GM03348 (cell line): Measurements from ENCODE around the gene UNC93B1.
"Not testable (repeated sequence)": the region's sequence is repeated elsewhere in the genome, so short reads cannot be mapped to it uniquely, and the experiment has no call there.

Experiments
- DNase-seq: peaks from one replicate; pipeline ENCODE4 v3.0.0; 2012; ENCODE audit warnings: low spot score

UNC93B1 gene

DNA sequence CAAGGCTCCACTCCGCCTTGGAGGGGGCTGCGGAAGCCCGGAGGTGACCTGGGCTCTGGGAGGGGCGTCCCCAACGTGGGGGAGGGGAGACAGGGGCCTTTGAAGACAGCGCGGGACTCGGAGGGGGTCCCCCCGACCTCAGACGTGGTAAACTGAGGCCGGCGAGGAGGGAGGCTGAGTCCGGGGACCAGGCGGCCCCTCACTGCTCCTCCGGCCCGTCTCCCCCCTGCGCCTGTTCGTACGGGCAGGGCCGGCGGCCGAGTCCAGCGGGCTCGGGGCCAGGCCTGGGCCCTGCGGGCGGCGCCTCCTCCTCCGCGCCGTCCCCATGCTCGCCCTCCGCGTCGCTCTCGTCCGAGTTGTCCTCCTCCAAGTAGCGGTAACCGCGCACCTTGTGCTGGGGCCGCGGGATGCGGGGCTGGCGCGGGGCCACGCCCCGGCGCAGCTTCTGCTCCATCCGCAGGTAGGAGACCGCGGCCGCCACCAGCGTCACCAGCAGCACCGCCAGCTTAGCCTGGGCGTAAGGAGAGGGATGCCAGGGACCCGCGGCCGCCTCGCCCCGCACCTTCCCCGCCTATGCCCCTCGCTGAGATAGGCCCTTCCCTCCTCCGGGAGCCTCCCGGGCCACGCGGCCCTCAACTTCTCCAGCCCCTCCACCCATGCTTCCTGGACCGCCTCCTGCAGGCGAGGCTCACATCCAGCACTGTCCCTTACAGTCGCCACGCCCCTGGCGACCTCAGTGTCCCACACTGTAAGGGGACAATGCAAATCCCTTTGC lies 12.4 kb downstream of the UNC93B1 start:
- not testable (repeated sequence) for DNase-seq

DNA sequence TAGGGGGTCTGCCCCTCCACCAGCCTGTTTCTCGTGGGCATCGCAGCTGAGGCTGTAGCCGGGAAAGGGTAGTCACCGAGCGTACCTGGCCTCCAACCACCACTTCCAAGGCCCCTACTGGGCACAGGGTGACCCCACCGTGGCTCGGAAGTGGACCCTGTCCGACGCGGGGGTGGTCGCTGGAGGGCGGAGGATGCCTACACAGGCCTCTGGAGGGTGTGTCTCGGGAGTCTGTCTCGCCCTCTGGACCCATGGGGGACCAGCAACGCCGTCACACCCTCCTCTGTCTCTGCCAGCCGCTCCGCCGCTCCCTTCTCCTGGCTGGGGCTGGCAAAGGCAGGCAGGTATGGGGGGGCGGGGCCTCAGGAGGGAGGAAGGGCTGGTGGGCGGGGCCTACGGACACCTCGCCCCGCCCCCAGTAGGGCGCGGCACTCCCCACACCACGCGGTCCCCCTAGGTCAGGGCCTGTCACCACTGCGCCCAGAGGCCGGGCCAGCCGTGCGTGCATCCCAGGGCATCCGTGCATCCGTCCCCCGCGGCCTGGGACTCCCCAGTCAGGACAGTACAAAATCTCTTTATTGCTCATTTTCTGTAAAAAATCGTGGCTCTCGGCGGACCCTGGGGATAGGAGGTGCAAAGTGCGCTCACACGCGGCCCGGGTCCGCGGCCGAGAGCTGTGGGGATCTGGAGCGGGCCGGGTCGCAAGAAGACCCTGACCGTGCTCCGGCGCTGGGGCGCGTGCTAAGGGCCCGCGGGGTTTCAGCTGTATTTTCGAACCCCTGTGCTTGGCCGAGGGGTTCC lies 13.2 kb downstream of the UNC93B1 start:
- DNase-seq, result not testable (repeated sequence)

- not testable (repeated sequence) for DNase-seq
These were observed 18.6 kb downstream of the UNC93B1 start for GRCh38 chr11:67985302-67985701.

GRCh38 chr11:67983951-67984350 lies 19.9 kb downstream of the UNC93B1 start:
- no peak for DNase-seq

DNA sequence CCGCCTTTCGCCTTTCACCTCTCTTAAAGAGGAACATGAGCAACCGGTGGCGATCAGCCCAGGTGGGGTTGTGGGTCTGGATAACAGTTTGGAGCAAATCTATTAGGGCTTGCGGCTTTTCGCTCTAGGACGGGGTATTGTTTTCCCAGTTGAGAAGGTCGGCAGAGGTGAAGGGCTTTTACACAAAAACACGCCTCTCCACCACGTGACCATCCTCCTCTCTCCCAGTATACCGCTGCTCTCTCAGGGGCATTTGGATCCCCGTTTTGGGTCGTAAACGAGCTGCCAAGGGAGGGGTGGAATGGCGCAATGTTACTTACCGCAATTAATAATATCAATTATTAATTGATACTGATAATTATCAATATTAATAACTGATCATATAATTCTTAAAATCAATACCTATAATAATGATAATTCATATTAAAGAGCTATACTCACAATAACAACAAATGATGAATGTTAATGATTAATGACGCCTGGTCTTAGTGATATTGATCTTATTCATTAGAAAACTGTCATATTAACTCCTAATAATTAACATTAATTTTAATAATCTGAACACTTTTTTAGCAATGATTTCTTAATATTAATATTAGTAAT lies 21.5 kb downstream of the UNC93B1 start:
- DNase-seq, result not testable (repeated sequence)

DNA sequence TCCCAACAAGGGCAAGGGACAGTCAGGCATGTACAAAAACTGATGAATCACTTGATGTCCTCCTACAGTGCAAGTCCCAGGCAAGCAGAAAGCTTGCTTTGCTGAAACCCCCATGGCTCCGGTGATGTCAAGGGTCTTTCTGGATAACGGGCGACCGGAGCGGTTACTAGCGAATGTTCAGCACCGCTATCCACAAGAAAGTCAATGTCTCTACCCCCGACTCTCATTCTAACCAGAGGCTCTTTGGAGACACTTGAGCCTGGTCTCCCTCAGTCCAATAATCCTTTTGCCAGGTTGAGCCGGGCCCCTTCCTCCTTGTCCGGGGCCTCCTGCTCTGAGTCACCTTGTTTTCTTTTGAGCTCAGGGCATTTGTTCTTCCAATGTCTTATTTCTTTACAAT lies 22.7 kb downstream of the UNC93B1 start:
- DNase-seq, result not testable (repeated sequence)

DNA sequence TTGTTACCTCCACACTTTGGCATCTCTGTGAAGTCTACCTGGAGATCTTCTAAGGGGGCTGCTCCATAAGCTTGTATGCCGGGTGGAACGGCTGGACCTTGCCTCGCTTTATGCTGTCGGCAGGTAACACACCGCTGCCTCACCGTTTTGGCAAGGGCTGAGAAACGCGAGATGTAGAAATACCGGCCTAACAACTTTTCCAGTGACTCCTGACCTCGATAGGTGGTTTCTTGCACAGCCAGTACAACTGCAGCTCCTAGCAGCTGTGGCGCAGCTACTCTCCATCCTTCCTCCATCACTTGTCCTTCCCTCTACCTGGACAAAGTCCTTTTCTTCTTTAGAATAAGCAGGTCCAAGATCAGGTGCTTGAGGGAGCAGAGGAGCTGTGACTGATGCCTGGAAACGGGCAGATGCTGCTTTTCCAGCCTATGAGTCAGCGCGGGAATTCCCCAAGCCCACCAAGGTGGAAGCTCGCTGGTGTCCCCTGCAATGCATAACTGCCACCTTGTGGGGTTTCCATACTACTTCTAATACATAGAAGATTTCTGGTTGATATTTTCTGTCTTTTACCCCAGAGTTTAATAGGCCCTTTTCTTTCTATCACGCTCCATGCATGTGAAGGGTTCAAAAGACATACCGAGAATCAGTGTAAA lies 25.0 kb downstream of the UNC93B1 start:
- DNase-seq, result not testable (repeated sequence)

DNA sequence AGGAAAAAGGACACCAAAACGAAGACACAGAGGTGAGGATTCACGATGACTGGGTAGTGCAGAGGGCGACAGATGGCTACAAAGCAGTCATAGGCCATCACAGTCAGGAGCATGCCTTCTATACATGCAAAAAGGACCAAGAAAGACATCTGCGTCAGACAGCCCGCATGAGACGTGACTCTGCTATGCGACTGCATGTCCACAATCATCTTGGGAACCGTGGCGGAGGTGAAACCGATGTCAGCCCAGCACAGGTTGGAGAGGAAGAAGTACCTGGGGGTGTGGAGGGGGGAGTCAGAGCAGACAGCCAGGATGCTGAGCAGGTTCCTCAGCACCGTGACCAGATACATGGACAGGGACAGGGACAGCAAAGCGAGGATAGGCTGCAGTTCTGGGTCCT lies 29.2 kb downstream of the UNC93B1 start:
- not testable (repeated sequence) for DNase-seq

- not testable (repeated sequence) for DNase-seq
These were observed 38.0 kb downstream of the UNC93B1 start for GRCh38 chr11:67965830-67966348.

DNA sequence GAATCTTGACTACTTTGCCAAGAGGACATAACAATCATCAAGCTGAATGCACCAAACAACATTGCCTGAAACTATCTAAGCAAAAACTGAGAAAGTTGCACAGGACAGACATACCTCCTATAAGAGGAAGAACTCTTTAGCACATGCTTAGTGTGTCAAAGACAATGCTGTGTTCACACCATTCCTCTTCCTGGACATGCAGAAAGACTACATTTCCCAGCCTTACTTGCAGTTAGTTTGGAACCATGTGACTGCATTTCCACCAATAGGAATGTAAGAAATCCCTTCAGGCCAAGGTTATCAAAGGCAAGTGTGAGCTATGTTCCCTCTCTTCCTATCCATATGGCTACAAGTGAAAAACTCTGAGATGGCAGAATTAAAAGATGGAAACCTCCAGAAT lies 39.2 kb downstream of the UNC93B1 start:
- DNase-seq, result not testable (repeated sequence)

DNA sequence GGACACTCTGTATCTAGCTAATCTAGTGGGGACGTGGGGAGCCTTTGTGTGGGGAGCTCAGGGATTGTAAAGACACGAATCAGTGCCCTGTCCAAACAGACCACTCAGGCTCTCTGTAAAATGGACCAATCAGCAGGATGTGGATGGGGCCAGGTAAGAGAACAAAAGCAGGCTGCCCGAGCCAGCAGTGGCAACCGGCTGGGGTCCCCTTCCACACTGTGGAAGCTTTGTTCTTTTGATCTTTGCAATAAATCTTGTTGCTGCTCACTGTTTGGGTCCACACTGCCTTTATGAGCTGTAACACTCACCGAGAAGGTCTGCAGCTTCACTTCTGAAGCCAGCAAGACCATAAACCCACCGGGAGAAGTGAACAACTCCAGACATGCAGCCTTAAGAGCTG lies 40.0 kb downstream of the UNC93B1 start:
- DNase-seq, result not testable (repeated sequence)

- DNase-seq, result not testable (repeated sequence)
These were observed 40.7 kb downstream of the UNC93B1 start for GRCh38 chr11:67963217-67963616.

DNA sequence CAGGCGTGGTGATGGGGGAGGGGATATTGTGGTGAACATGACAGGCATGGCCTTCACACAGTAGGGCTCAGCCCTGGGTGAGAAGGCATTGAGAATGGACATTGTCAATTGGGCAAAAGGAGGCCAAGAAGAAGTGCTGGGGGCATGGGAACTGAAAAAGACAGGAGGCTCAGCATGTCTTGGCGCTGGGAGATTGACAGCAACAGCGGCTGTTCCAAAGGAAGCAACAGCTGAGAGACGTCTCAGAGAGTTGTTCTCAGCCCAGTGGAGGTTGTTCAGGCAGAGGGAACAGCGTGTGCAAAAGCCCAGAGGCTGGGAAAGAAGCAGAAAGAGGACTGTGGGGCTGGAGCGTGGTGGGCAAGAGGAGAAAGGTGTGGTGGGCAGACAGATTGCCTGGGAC lies 47.7 kb downstream of the UNC93B1 start:
- not testable (repeated sequence) for DNase-seq

DNA sequence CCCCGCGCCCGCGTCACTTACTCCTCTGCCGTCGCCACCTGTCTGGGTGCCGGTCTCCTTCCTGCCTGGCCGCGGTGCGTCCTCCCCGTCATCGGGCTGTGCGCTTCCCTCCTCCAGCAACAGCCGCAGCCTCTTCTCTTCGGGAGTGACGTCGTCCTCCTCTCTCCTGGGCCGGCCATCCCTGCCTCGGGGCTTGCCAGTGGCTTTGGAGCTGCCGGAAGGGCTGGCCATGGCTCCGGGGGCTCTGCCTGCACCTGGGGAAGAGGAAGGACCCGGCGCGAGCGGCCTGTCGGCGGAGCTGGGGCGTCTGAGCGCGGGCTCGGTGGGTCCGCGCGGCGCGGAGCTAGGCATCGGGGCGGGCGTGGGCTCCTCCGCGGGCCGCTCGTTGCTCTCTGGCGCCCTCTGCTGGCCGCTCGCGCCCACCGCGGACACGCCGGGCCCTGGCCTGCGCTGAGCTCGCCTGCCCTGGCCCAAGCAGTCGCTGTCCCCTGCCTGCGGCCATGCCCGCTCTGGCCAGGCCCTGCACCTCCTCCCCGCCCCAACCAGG lies 48.4 kb downstream of the UNC93B1 start:
- DNase-seq, result peak; percentile 93

- not testable (repeated sequence) for DNase-seq
These were observed 48.9 kb downstream of the UNC93B1 start for GRCh38 chr11:67954971-67955370.

- not testable (repeated sequence) for DNase-seq
These were observed 49.6 kb downstream of the UNC93B1 start for GRCh38 chr11:67954251-67954650.

DNA sequence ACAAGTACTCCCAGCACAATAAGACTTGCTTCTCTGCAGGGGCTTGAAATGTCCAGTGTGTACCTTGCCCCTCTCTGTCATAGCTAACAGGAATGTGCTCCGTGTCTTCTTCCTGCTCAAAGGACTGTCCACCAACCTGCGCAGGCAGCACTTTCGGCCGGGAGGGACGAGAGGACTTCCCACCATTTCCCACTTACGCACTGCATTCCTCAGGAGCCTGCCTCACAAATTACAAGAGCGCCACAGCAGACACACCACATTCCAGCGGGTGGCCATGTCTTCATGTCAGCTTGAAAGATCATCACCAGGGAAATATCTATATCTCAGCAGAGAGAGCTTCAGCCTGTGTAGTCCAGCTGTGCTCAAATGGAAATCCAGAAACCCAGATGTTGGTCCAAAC lies 53.2 kb downstream of the UNC93B1 start:
- DNase-seq, result not testable (repeated sequence)

- not testable (repeated sequence) for DNase-seq
These were observed 56.1 kb downstream of the UNC93B1 start for GRCh38 chr11:67947785-67948184.

GRCh38 chr11:67946403-67946802 lies 57.5 kb downstream of the UNC93B1 start:
- DNase-seq, result not testable (repeated sequence)

- not testable (repeated sequence) for DNase-seq
These were observed 60.5 kb downstream of the UNC93B1 start for GRCh38 chr11:67943406-67943805.
